Measurements from ENCODE around the gene DRAXIN.
A peak's percentile ranks its signal among the peaks of the same experiment; 100 is the strongest.

The DRAXIN gene

GRCh38 chr1:11740258-11741192, 49.0 kb downstream of the DRAXIN start:
- no peak for DNase-seq

DNA sequence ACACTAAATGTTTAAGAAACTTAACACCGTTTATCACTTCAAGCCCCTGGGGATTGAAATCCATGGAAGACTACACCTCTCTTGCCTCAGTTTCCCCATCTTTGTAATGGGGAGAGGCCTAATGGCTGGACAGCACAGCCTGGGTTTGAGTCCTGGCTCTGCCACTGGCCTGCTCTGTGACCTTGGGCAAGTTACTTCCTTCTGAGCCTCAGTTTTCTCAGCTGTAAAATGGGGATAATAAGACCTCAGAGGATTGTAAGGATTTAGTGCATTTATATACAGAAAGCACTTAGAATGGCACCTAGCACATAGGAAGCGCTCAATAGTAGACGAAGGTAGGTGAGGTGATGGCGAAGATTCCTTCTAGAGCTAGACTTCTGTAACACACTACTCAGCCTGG, 50.0 kb downstream of the DRAXIN start:
- no peak for DNase-seq

DNA sequence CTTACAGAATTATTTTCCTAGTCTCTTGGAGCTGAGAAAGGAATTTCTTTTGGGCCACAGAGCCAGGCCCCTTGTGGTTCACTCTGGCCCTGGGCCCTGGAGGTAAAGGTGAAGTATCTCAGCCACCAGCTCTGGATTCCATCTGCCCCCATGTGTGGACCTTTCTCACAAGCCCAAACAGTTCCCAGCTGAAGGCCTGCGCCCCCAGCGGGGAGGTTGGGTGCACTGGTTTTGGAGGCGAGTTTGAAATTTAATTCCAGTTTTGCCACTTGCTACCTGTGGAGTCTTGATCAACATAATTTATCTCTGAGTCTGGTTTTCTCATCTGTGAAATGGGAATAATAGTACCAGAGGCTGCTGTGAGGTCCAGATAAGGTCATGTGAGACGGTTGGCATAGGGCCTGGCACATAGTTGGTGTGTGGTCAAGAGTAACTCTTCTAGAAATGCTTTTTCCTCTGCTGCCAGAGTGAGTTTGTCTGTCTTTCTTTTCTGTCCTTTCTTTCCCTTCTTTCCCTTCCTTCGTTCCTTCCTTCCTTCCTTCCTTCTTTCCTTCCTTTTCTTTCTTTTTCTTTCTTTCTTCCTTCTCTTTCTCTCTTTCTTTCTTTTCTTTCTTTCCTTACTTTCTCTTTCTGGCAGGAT, 50.5 kb downstream of the DRAXIN start:
- no peak for DNase-seq

DNA sequence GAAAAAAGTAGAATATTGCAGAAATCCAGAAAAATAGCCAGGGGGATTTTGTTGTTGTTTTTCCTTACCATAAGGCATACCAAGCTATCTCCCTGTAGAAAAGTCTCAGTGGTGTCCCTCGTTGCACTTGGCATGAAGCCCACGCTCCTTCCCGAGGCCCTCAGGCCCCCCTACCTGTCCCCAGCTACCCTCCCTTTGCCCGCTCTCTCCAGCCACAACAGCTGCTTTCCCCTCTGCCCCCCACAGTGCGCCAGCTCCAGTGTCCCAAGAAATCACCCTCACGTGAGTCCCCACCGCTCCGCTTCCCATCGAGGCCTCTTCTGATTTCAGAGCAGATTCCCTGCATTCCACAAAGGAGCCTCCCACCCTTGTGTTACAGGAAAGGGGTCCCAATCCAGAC, 52.8 kb downstream of the DRAXIN start:
- DNase-seq = no peak

- DNase-seq = no peak
Observed at GRCh38 chr1:11746092-11746491, 54.6 kb downstream of the DRAXIN start.

GRCh38 chr1:11746795-11747487, 55.4 kb downstream of the DRAXIN start:
- DNase-seq = peak; percentile 69

GRCh38 chr1:11748294-11749202, 57.0 kb downstream of the DRAXIN start:
- DNase-seq = no peak

DNA sequence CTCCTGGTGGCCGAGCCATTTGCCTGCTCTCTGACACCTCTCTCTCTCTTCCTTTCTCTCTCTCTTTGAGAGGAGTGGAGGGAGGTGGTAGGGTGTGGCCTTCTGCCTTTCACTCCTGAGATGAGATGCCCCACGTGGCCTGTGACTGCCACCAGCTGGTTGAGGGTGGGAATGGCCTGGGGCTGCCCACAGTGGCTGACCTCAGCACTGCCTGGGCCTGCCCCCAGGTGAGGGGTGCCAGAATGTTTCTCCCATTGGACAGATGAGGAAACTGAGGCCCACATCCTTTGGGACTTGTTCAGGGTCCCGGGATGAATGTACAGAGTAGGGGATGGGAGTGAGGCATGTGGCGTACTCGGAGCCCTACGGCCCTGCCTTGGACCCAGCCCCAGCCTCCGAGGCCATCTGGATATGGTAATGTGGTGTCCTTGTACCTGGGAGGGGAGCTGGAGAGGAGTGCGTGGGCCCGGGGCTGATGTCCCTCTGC, 57.7 kb downstream of the DRAXIN start:
- no peak for DNase-seq

DNA sequence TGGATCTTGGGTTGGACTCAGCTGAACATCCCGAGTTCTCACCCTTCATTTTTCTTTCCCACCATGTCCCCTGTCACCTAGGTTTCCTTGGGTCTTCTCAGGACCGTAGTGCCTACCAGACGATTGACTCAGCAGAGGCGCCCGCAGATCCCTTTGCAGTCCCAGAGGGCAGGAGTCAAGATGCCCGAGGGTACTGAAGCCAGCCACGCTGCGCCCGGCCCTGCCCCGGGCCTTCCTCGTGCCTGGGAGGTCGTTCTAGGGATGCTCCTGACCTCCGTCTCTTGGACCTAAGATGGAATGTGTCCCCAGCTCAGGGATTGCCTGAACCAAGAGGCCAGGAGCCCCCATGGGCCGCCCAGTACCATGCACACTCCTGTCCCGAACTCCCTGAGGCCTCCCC, 58.5 kb downstream of the DRAXIN start:
- no peak for DNase-seq

DNA sequence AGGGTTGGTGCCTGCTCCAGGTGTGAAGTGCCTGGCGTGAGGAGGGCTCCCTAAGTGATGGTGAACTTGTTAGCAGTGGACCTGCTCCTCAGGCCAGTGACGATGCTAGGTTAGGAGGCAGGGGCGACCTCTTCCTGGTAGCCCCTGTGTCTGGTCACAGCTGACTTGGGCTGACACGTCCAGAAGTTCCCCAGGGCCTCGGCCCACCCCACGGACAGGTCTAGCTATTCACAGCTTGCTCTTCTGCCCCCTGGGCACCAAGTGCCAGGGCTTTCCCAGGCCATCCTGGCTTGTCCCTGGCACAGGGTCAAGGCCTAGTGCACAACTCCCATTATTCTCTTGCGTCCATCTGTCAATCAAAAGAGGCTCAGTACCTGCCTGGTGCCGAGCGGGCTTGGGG, 59.6 kb downstream of the DRAXIN start:
- DNase-seq = no peak

DNA sequence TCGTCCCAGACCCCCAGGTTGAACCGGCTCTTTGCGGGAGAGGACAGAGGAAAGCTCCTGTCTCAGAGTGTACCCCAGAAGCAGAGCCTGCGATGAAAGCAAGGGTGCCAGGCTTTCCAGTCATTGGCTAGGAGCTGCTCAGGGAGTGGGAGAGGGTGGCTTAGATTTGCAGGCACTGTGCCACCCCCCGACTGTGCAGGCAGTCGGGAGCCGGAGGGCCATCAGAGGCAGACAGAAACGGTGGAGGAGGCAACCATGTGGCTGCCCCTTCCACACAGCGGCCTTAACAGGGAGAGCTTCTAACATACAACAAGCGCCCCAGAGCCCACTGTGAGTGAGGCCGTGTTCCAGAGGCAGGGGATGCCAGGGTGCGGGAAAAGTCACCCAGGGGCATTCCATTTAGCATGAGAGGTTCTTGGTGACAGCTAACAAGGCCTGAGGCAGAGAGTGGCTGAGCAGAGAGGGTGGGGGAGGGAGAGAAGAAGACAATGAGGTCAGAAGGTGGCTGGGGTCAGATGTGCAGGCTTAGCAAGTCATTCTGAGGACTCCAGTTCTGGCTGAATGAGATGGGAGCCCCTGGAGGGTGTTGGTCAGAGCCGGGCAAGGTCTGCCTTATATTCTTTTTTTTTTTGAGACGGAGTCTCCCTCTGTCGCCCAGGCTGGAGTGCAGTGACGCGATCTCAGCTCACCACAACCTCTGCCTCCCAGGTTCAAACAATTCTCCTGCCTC, 61.0 kb downstream of the DRAXIN start:
- no peak for DNase-seq

GRCh38 chr1:11753555-11754208, 62.2 kb downstream of the DRAXIN start:
- no peak for DNase-seq

GRCh38 chr1:11757047-11757446, 65.5 kb downstream of the DRAXIN start:
- DNase-seq = no peak

- DNase-seq = no peak
Observed at GRCh38 chr1:11759791-11760190, 68.3 kb downstream of the DRAXIN start.

GRCh38 chr1:11761285-11761684, 69.8 kb downstream of the DRAXIN start:
- no peak for DNase-seq

DNA sequence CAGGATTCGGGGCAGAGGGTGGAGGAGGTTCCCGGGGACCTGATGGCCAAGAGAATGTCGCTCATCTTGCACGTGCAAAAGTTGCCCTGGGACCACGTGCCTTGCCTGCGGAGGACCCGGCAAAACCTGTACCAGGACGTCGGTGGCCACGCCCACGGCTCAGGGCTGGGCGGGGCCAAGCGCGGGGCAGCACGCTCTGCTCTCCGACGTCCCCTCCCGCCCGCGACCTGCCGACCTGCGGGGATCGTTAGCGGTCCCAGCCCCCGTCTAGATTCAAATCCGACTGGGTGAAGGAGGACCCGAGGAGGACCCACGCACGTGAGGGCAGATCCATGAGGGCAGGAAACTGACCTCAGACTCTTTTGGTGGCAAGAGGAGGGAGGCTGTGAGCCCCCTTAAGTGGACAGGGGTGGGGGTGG, 70.5 kb downstream of the DRAXIN start, which contains the start of gene C1orf167:
C1orf167 (plus strand) TSS at position 206 of the 419 bp plus-strand sequence. CDS start 2,208 bp downstream, outside the sequence.
- no peak for DNase-seq

- DNase-seq = no peak
Observed at GRCh38 chr1:11764115-11764514, 72.6 kb downstream of the DRAXIN start.

- no peak for DNase-seq
Observed at GRCh38 chr1:11764519-11764918, 73.0 kb downstream of the DRAXIN start.

- no peak for DNase-seq
Observed at GRCh38 chr1:11765661-11766428, 74.3 kb downstream of the DRAXIN start.

- no peak for DNase-seq
Observed at GRCh38 chr1:11766429-11766776, 74.9 kb downstream of the DRAXIN start.
